Urinary bladder (tissue), 4 donors: Measurements from ENCODE around the gene HTR4. TPM values are rescaled to one million over a fixed set of nuclear protein-coding genes. Genes with fewer than 3 reads are reported as not detected.
"Not testable (repeated sequence)": the region's sequence is repeated elsewhere in the genome, so short reads cannot be mapped to it uniquely, and the experiment has no call there.

Experiments
- DNase-seq: peaks from one replicate; pipeline ENCODE4 v3.0.0-alpha.2; 2015; ENCODE audit errors: extremely low spot score
- H3K27ac ChIP-seq: one replicate; pipeline ENCODE4 v1.5.1; 2013; ENCODE audit warnings: low read depth, mild to moderate bottlenecking, moderate library complexity
- H3K36me3 ChIP-seq: one replicate; pipeline ENCODE4 v1.6.1; 2013; ENCODE audit warnings: mild to moderate bottlenecking, moderate library complexity; ENCODE audit not compliant: insufficient read depth
- H3K4me1 ChIP-seq: one replicate; pipeline ENCODE4 v1.6.1; 2013; ENCODE audit warnings: mild to moderate bottlenecking, moderate library complexity; ENCODE audit not compliant: insufficient read depth
- H3K4me3 ChIP-seq: one replicate; pipeline ENCODE4 v1.5.1; 2013; ENCODE audit warnings: low read depth, low read length
- WGBS: extraction: QIAGEN DNeasy Blood & Tissue Kit; methylation state at CpG from one replicate; pipeline ENCODE4 v1.1.7; 2013; 5-methylcytosine and 5-hydroxymethylcytosine counted together
- polyA plus RNA-seq: library from polyadenylated mRNA; stranded (reverse); fragments of 200-250 nt; gene quantifications from one replicate; pipeline ENCODE4 v1.2.3, GENCODE V29; 2013
- total RNA-seq: library from RNA; depleted of rRNA; stranded (reverse); fragments of >200 nt; gene quantifications from one replicate; pipeline ENCODE4 v1.2.3, GENCODE V29; 2014
- donor health status: healthy with polysubstance abuse.
- donor health status: healthy.

Gene HTR4
- total and polyA plus RNA-seq, 2 donors: 0.06 to 0.26 TPM

GRCh38 chr5:148559461-148559860 is 94.9 kb downstream of the HTR4 start:
- WGBS: 24% methylated on average over 4 of the region's 4 CpGs
- Histone ChIP-seq H3K4me3 (no peak overlapping the region), H3K36me3 (no peaks in the 10 kb centered on the region), H3K4me1 (no peaks in the 10 kb centered on the region), H3K27ac (no peak overlapping the region)
- DNase-seq: no peak

- H3K4me3 ChIP-seq: no peak overlapping the region
- 77% methylated on average over 2 of the region's 2 CpGs for WGBS
- no peak for DNase-seq
- no peak overlapping the region for H3K27ac ChIP-seq
- no peaks in the 10 kb centered on the region for H3K4me1 ChIP-seq
- no peaks in the 10 kb centered on the region for H3K36me3 ChIP-seq
Measured at GRCh38 chr5:148558892-148559291, 95.4 kb downstream of the HTR4 start.

GRCh38 chr5:148556835-148557234 is 97.5 kb downstream of the HTR4 start:
- 71% methylated on average over 2 of the region's 2 CpGs for WGBS
- H3K36me3 ChIP-seq: no peaks in the 10 kb centered on the region
- no peak overlapping the region for H3K4me3 ChIP-seq
- no peaks in the 10 kb centered on the region for H3K4me1 ChIP-seq
- no peak for DNase-seq
- no peak overlapping the region for H3K27ac ChIP-seq

GRCh38 chr5:148554621-148555020 is 99.7 kb downstream of the HTR4 start:
- no peak for DNase-seq
- no peak overlapping the region for H3K4me3 ChIP-seq
- H3K27ac ChIP-seq: no peak overlapping the region
- H3K36me3 ChIP-seq: no peaks in the 10 kb centered on the region
- no peaks in the 10 kb centered on the region for H3K4me1 ChIP-seq
- 70% methylated on average over 2 of the region's 2 CpGs for WGBS

GRCh38 chr5:148543727-148544126 is 110.6 kb downstream of the HTR4 start:
- no peak for DNase-seq
- H3K27ac ChIP-seq: no peak overlapping the region
- no peaks in the 10 kb centered on the region for H3K36me3 ChIP-seq
- WGBS: 78% methylated on average over 2 of the region's 2 CpGs
- no peaks in the 10 kb centered on the region for H3K4me1 ChIP-seq
- H3K4me3 ChIP-seq: no peak overlapping the region

- WGBS: 64% methylated on average over 1 of the region's 1 CpG
- no peak for DNase-seq
- H3K27ac ChIP-seq: no peak overlapping the region
- no peaks in the 10 kb centered on the region for H3K36me3 ChIP-seq
- no peak overlapping the region for H3K4me3 ChIP-seq
- no peaks in the 10 kb centered on the region for H3K4me1 ChIP-seq
Measured at GRCh38 chr5:148542812-148543211, 111.5 kb downstream of the HTR4 start.

GRCh38 chr5:148541054-148541835 is 113.1 kb downstream of the HTR4 start:
- H3K36me3 ChIP-seq: no peaks in the 10 kb centered on the region
- no peak overlapping the region for H3K4me3 ChIP-seq
- no peaks in the 10 kb centered on the region for H3K4me1 ChIP-seq
- H3K27ac ChIP-seq: no peak overlapping the region
- 63% methylated on average over 6 of the region's 6 CpGs for WGBS
- DNase-seq: no peak

GRCh38 chr5:148540647-148541046 is 113.7 kb downstream of the HTR4 start:
- Histone ChIP-seq H3K36me3 (no peaks in the 10 kb centered on the region), H3K27ac (no peak overlapping the region), H3K4me3 (no peak overlapping the region), H3K4me1 (no peaks in the 10 kb centered on the region)
- no peak for DNase-seq
- 74% methylated on average over 1 of the region's 1 CpG for WGBS

GRCh38 chr5:148539851-148540250 is 114.5 kb downstream of the HTR4 start:
- 80% methylated on average over 6 of the region's 6 CpGs for WGBS

GRCh38 chr5:148535190-148535589 is 119.1 kb downstream of the HTR4 start:
- WGBS: 72% methylated on average over 1 of the region's 1 CpG
- no peak for DNase-seq
- Histone ChIP-seq H3K4me3 (no peak overlapping the region), H3K27ac (no peak overlapping the region), H3K36me3 (no peaks in the 10 kb centered on the region), H3K4me1 (no peaks in the 10 kb centered on the region)

More at GRCh38 chr5:148539851-148540250, 114.5 kb downstream of the HTR4 start:
- H3K4me3 ChIP-seq: no peak overlapping the region
- no peak for DNase-seq
- no peaks in the 10 kb centered on the region for H3K4me1 ChIP-seq
- no peaks in the 10 kb centered on the region for H3K36me3 ChIP-seq
- H3K27ac ChIP-seq: no peak overlapping the region

GRCh38 chr5:148532969-148533670 is 121.2 kb downstream of the HTR4 start:
- WGBS: 66% methylated on average over 5 of the region's 5 CpGs

GRCh38 chr5:148529450-148529849 is 124.9 kb downstream of the HTR4 start:
- H3K4me3 ChIP-seq, H3K27ac ChIP-seq, DNase-seq, H3K4me1 ChIP-seq, H3K36me3 ChIP-seq: not testable (repeated sequence)
- 93% methylated on average over 2 of the region's 2 CpGs for WGBS

More at GRCh38 chr5:148532969-148533670, 121.2 kb downstream of the HTR4 start:
- H3K4me3 ChIP-seq: no peak overlapping the region
- no peaks in the 10 kb centered on the region for H3K4me1 ChIP-seq
- no peaks in the 10 kb centered on the region for H3K36me3 ChIP-seq
- no peak overlapping the region for H3K27ac ChIP-seq
- DNase-seq: no peak

GRCh38 chr5:148524721-148525120 is 129.6 kb downstream of the HTR4 start:
- H3K4me3 ChIP-seq: no peak overlapping the region
- H3K36me3 ChIP-seq: no peaks in the 10 kb centered on the region
- WGBS: 85% methylated on average over 5 of the region's 5 CpGs
- H3K4me1 ChIP-seq: no peaks in the 10 kb centered on the region
- DNase-seq: no peak
- H3K27ac ChIP-seq: no peak overlapping the region

GRCh38 chr5:148523139-148523538 is 131.2 kb downstream of the HTR4 start:
- WGBS: 71% methylated on average over 5 of the region's 5 CpGs
- H3K36me3 ChIP-seq: no peaks in the 10 kb centered on the region
- H3K27ac ChIP-seq: no peak overlapping the region
- H3K4me1 ChIP-seq: no peaks in the 10 kb centered on the region
- no peak for DNase-seq
- H3K4me3 ChIP-seq: no peak overlapping the region
